Hematopoietic multipotent progenitor cell (in vitro differentiated cells): ENCODE data around the gene PLEKHG5. TPM values are rescaled to one million over a fixed set of nuclear protein-coding genes. Genes with fewer than 3 reads are reported as not detected.
"Not testable (repeated sequence)": the region's sequence is repeated elsewhere in the genome, so short reads cannot be mapped to it uniquely, and the experiment has no call there.

Experiments used
- DNase-seq, 3 donors: peaks; one replicate each; pipeline ENCODE4 v3.0.0-alpha.2; 2011 to 2015; ENCODE audit warnings: low read depth in 2 of 3, low spot score in 2 of 3
- total RNA-seq: library from RNA; depleted of rRNA; stranded (reverse); fragments of >200 nt; gene quantifications from one replicate; pipeline ENCODE4 v1.2.3, GENCODE V29; 2012

The PLEKHG5 gene
- total RNA-seq, 1 donor: 0.54 TPM

GRCh38 chr1:6448749-6449631, 42.5 kb downstream of the PLEKHG5 start:
- DNase-seq: no peak

GRCh38 chr1:6447818-6448748, 43.4 kb downstream of the PLEKHG5 start:
- DNase-seq: no peak

- no peak for DNase-seq
These were observed 44.2 kb downstream of the PLEKHG5 start for GRCh38 chr1:6447016-6447817.

GRCh38 chr1:6446665-6447015, 44.8 kb downstream of the PLEKHG5 start:
- DNase-seq: no peak

- DNase-seq: not testable (repeated sequence)
These were observed 45.5 kb downstream of the PLEKHG5 start for GRCh38 chr1:6445929-6446328.

GRCh38 chr1:6445062-6445763, 46.3 kb downstream of the PLEKHG5 start:
- peak in 1 of 3 donors; percentile 51 for DNase-seq

- DNase-seq: no peak
These were observed 47.1 kb downstream of the PLEKHG5 start for GRCh38 chr1:6444377-6444776.

- DNase-seq: no peak
These were observed 47.9 kb downstream of the PLEKHG5 start for GRCh38 chr1:6443339-6444115.

- DNase-seq: no peak
These were observed 49.9 kb downstream of the PLEKHG5 start for GRCh38 chr1:6441586-6441985.

GRCh38 chr1:6440198-6441126, 51.0 kb downstream of the PLEKHG5 start:
- peak in 2 of 3 donors; percentile 81 for DNase-seq

GRCh38 chr1:6438047-6438525, 53.4 kb downstream of the PLEKHG5 start:
- peak in 1 of 3 donors; percentile 64 for DNase-seq

GRCh38 chr1:6437012-6437700, 54.3 kb downstream of the PLEKHG5 start:
- not testable (repeated sequence) for DNase-seq

GRCh38 chr1:6436277-6436676, 55.2 kb downstream of the PLEKHG5 start:
- DNase-seq: not testable (repeated sequence)

GRCh38 chr1:6435547-6435946, 55.9 kb downstream of the PLEKHG5 start:
- no peak for DNase-seq

GRCh38 chr1:6435129-6435528, 56.3 kb downstream of the PLEKHG5 start:
- no peak for DNase-seq

GRCh38 chr1:6434186-6434585, 57.3 kb downstream of the PLEKHG5 start:
- no peak for DNase-seq
